ENCODE data around the gene GFOD2. TPM values are rescaled to one million over a fixed set of nuclear protein-coding genes. Genes with fewer than 3 reads are reported as not detected.

GFOD2 gene
- total and polyA plus RNA-seq, 2 of the 13 experiments (the other 11 are each of a cell fraction or from before 2014, with no cell fraction given) = 11.1 to 17.2 TPM

GRCh38 chr16:67704110-67704509 is 15.0 kb downstream of the GFOD2 start (continued):
- TF ChIP-seq YY1 (IDR thresholded peaks at IDR 0.05; ENCODE audit: insufficient read depth, insufficient replicate concordance, low read depth, low read length) = no peak

GRCh38 chr16:67703626-67704025 is 15.5 kb downstream of the GFOD2 start:
- ChIA-PET POLR2A (no interaction called here), CTCF (ENCODE audit: low intra/inter-chr PET ratio, low total read pairs) (no interaction called here)
- no TSS peak for BruUV-seq (replicated peaks)
- peaks cover 0 to 2% of the 10 kb centered on the region in 2 experiments; a peak in 2 of 5 replicates for H3K36me3 ChIP-seq (replicated peaks in 1 of 2; ENCODE audit: control insufficient read depth in 1 of 2, insufficient read depth in 2 of 2, low read length in 2 of 2)
- no peak overlapping the region for H2AFZ ChIP-seq (ENCODE audit: low read length)
- DNase-seq (ENCODE audit: low spot score) (no peak), FAIRE-seq (no peak), ATAC-seq (no peak)
- 89% methylated on average over 2 of the region's 2 CpGs for WGBS (ENCODE audit: low lambda C conversion rate)
- no peak overlapping the region for H3K4me2 ChIP-seq (ENCODE audit: low read depth, low read length)
- H3K27me3 ChIP-seq (ENCODE audit: control insufficient read depth in 1 of 2, insufficient read depth in 2 of 2, low read length in 2 of 2) = no peaks in the 10 kb centered on the region
- no peaks in the 10 kb centered on the region for H3K4me1 ChIP-seq (ENCODE audit: insufficient read depth, low read length)
- H3K27ac ChIP-seq (ENCODE audit: extremely low read length, insufficient read depth, low read length) = no peak overlapping the region
- no peak overlapping the region for H3K9ac ChIP-seq (ENCODE audit: insufficient read depth, low read depth, low read length)
- no peak overlapping the region for H3K4me3 ChIP-seq (replicated peaks in 1 of 3; ENCODE audit: insufficient read depth in 1 of 3, low read depth in 2 of 3, low read length in 3 of 3)
- intact Hi-C loops (cut with micrococcal nuclease; ENCODE audit: unreplicated experiment) = no loop called here
- H3K9me3 ChIP-seq (ENCODE audit: low read length) = no peaks in the 10 kb centered on the region
- no peaks in the 10 kb centered on the region for H4K20me1 ChIP-seq (ENCODE audit: insufficient read depth, low read length)
- in situ Hi-C loops (cut with HindIII; ENCODE audit: extremely low pct_ligation_motif_present, low pct_unique_long_range_greater_than_20kb) = no loop called here
- peaks cover 11% of the 10 kb centered on the region for H3K79me2 ChIP-seq (ENCODE audit: insufficient read depth, low read length)
- TF ChIP-seq ZNF570 (CRISPR knock-in tag; IDR thresholded peaks at IDR 0.05; ENCODE audit: borderline replicate concordance) (no peak), ARID2 (CRISPR knock-in tag; IDR thresholded peaks at IDR 0.05; ENCODE audit: borderline replicate concordance) (no peak), CBX2 (IDR thresholded peaks at IDR 0.05; ENCODE audit: low read depth, low read length) (no peak), CBX2 (CRISPR knock-in tag; IDR thresholded peaks at IDR 0.05; ENCODE audit: low read depth) (no peak), ZBTB25 (CRISPR knock-in tag; IDR thresholded peaks at IDR 0.05) (no peak), ZNF274 (CRISPR knock-in tag; IDR thresholded peaks at IDR 0.05) (no peak), ATRX (CRISPR knock-in tag; IDR thresholded peaks at IDR 0.05; ENCODE audit: borderline replicate concordance) (no peak), MXD3 (CRISPR knock-in tag; IDR thresholded peaks at IDR 0.05) (no peak), DZIP1 (CRISPR knock-in tag; IDR thresholded peaks at IDR 0.05) (no peak), ZNF3 (CRISPR knock-in tag; IDR thresholded peaks at IDR 0.05) (no peak)
- TF ChIP-seq, protein P1, sequence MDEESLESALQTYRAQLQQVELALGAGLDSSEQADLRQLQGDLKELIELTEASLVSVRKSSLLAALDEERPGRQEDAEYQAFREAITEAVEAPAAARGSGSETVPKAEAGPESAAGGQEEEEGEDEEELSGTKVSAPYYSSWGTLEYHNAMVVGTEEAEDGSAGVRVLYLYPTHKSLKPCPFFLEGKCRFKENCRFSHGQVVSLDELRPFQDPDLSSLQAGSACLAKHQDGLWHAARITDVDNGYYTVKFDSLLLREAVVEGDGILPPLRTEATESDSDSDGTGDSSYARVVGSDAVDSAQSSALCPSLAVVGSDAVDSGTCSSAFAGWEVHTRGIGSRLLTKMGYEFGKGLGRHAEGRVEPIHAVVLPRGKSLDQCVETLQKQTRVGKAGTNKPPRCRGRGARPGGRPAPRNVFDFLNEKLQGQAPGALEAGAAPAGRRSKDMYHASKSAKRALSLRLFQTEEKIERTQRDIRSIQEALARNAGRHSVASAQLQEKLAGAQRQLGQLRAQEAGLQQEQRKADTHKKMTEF (CRISPR knock-in tag; IDR thresholded peaks at IDR 0.05) = no peak
- TF ChIP-seq, protein P2, sequence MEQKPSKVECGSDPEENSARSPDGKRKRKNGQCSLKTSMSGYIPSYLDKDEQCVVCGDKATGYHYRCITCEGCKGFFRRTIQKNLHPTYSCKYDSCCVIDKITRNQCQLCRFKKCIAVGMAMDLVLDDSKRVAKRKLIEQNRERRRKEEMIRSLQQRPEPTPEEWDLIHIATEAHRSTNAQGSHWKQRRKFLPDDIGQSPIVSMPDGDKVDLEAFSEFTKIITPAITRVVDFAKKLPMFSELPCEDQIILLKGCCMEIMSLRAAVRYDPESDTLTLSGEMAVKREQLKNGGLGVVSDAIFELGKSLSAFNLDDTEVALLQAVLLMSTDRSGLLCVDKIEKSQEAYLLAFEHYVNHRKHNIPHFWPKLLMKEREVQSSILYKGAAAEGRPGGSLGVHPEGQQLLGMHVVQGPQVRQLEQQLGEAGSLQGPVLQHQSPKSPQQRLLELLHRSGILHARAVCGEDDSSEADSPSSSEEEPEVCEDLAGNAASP (CRISPR knock-in tag; IDR thresholded peaks at IDR 0.05; ENCODE audit: borderline replicate concordance) = no peak
